Astrocyte of the hippocampus (primary cell): ENCODE measurements around the gene DLAT.
"Not testable (repeated sequence)": the region's sequence is repeated elsewhere in the genome, so short reads cannot be mapped to it uniquely, and the experiment has no call there.

Experiments used
- DNase-seq: peaks from one replicate; pipeline ENCODE4 v3.0.0; 2011; ENCODE audit warnings: low read depth, low spot score

DLAT gene

GRCh38 chr11:112005422-112006094, 19.6 kb upstream of the DLAT start:
- DNase-seq: no peak

- DNase-seq: not testable (repeated sequence)
Measured at GRCh38 chr11:112006095-112006441, 19.1 kb upstream of the DLAT start.

GRCh38 chr11:112011451-112011850, 13.8 kb upstream of the DLAT start:
- not testable (repeated sequence) for DNase-seq

- peak; percentile 47 for DNase-seq
Measured at GRCh38 chr11:112012874-112013273, 12.3 kb upstream of the DLAT start.

- no peak for DNase-seq
Measured at GRCh38 chr11:112013497-112014164, 11.6 kb upstream of the DLAT start.

- DNase-seq: peak; percentile 74
Measured at GRCh38 chr11:112016088-112016764, 9.0 kb upstream of the DLAT start.

GRCh38 chr11:112016765-112017376, 8.3 kb upstream of the DLAT start:
- peak; percentile 45 for DNase-seq

GRCh38 chr11:112017538-112017937, 7.7 kb upstream of the DLAT start:
- DNase-seq: peak; percentile 23

GRCh38 chr11:112019066-112019465, 6.1 kb upstream of the DLAT start:
- DNase-seq: no peak

GRCh38 chr11:112023104-112023503, 2.1 kb upstream of the DLAT start:
- no peak for DNase-seq

GRCh38 chr11:112024178-112024772, 933 bp upstream of the DLAT start:
- no peak for DNase-seq

- DNase-seq: peak; percentile 37
Measured at GRCh38 chr11:112025707-112026106, 499 bp downstream of the DLAT start.

- DNase-seq: not testable (repeated sequence)
Measured at GRCh38 chr11:112026784-112027410, 1.7 kb downstream of the DLAT start.

GRCh38 chr11:112029460-112029859, 4.3 kb downstream of the DLAT start:
- no peak for DNase-seq

GRCh38 chr11:112033902-112034301, 8.7 kb downstream of the DLAT start:
- DNase-seq: no peak

- DNase-seq: no peak
Measured at GRCh38 chr11:112037527-112037926, 12.3 kb downstream of the DLAT start.

GRCh38 chr11:112042161-112042960, 17.2 kb downstream of the DLAT start:
- peak; percentile 66 for DNase-seq

- DNase-seq: no peak
Measured at GRCh38 chr11:112042961-112043304, 17.7 kb downstream of the DLAT start.

GRCh38 chr11:112044961-112045360, 19.8 kb downstream of the DLAT start:
- no peak for DNase-seq

GRCh38 chr11:112046647-112047046, 21.4 kb downstream of the DLAT start:
- DNase-seq: not testable (repeated sequence)

GRCh38 chr11:112048256-112048655, 23.0 kb downstream of the DLAT start:
- not testable (repeated sequence) for DNase-seq
